Sigmoid colon (tissue), 4 donors: ENCODE data around the gene THSD7A.

Experiments used
- CTCF ChIP-seq, 4 experiments: fragments of 450-650 bp in 3 of 4; fragments of 200-600 bp in 1 of 4; IDR thresholded peaks; one replicate each; pipeline ENCODE4 v1.5.1; 2016 to 2019; ENCODE audit warnings: antibody characterized with exemption in 4 of 4, mild to moderate bottlenecking in 3 of 4, moderate library complexity in 2 of 4
- EP300 ChIP-seq, 4 donors: sonication (generic); formaldehyde crosslinking; IDR thresholded peaks; one replicate each; pipeline ENCODE4 v1.6.1; 2017; ENCODE audit warnings: antibody characterized with exemption in 4 of 4
- POLR2AphosphoS5 ChIP-seq, 4 donors: sonication (generic); formaldehyde crosslinking; IDR thresholded peaks; one replicate each; pipeline ENCODE4 v1.6.1; 2017; ENCODE audit warnings: antibody characterized with exemption in 4 of 4

DNA sequence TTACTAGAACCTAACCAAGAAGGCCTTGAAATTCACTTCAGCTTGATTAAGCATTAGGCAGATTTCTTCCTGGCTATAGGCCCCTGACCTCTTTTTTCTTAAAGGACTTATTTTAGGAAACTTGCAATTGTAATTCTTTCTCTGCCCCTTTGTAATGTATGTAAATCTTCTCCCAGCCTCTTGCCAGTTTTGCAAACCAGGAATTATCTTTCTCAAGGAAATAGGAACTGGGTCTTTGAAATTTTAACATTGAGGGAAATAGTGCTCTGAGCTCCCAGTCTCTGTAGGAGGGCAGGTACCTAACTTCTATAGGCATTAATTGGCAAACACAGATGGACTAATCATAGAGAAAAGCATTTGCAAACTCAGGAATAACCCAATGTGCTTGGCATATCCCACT lies 342.7 kb downstream of the THSD7A start:
- TF ChIP-seq CTCF (IDR thresholded peaks at IDR 0.05) (no peak), POLR2AphosphoS5 (IDR thresholded peaks at IDR 0.05) (no peak), EP300 (IDR thresholded peaks at IDR 0.05) (no peak)
